Lung (tissue), 12 donors: ENCODE results near the gene TAF10. TPM values are rescaled to one million over a fixed set of nuclear protein-coding genes. Genes with fewer than 3 reads are reported as not detected.

Experiments
- ATAC-seq: fragments of 200-7000 bp; cut with Tn5 transposase; one replicate; pipeline ENCODE4 v1.9.1; 2020; ENCODE audit warnings: moderate number of reproducible peaks; ENCODE audit not compliant: insufficient read depth, low FRiP score
- DNase-seq, 3 donors: peaks; one replicate each; pipeline ENCODE4 v3.0.0-alpha.2; 2013 to 2017
- H3K27ac ChIP-seq, 2 donors: one replicate each; pipeline ENCODE4 v1.5.1; 2013; ENCODE audit warnings: mild to moderate bottlenecking in 2 of 2, moderate library complexity in 2 of 2, control low read depth in 1 of 2, inconsistent platforms in 1 of 2, low read depth in 1 of 2, low read length in 1 of 2
- H3K27me3 ChIP-seq, 3 donors: one replicate each; pipeline ENCODE4 v1.5.1; 2013; ENCODE audit warnings: low read length in 2 of 3; ENCODE audit not compliant: control insufficient read depth in 3 of 3, insufficient read depth in 3 of 3
- H3K36me3 ChIP-seq, 4 donors: one replicate each; pipeline ENCODE4 v1.5.1; 2013; ENCODE audit warnings: low read length in 4 of 4, mild to moderate bottlenecking in 1 of 4, moderate library complexity in 1 of 4; ENCODE audit not compliant: control insufficient read depth in 4 of 4, insufficient read depth in 4 of 4
- H3K4me1 ChIP-seq, 5 donors: one replicate each; pipeline ENCODE4 v1.5.1; 2013; ENCODE audit warnings: low read length in 5 of 5, mild to moderate bottlenecking in 2 of 5, moderate library complexity in 1 of 5; ENCODE audit not compliant: control insufficient read depth in 5 of 5, insufficient read depth in 5 of 5
- H3K4me3 ChIP-seq: one replicate; pipeline ENCODE4 v1.5.1; 2013; ENCODE audit warnings: mild to moderate bottlenecking, control low read depth, moderate library complexity
- H3K9ac ChIP-seq, 2 donors: one replicate each; pipeline ENCODE4 v1.5.1; 2013; ENCODE audit warnings: low read length in 2 of 2, control low read depth in 1 of 2; ENCODE audit not compliant: insufficient read depth in 1 of 2
- H3K9me3 ChIP-seq, 4 donors: one replicate each; pipeline ENCODE4 v1.5.1; 2013; ENCODE audit warnings: low read length in 3 of 4, mild to moderate bottlenecking in 1 of 4, moderate library complexity in 1 of 4; ENCODE audit not compliant: control insufficient read depth in 4 of 4, insufficient read depth in 3 of 4
- CTCF ChIP-seq: IDR thresholded peaks from 2 replicates; pipeline ENCODE4 v1.5.1; 2012; ENCODE audit warnings: mild to moderate bottlenecking; ENCODE audit errors: control extremely low read depth, extremely low read depth
- WGBS, 2 donors: extraction: QIAGEN DNeasy Blood & Tissue Kit; methylation state at CpG; one replicate each; pipeline ENCODE4 v1.1.7; 2013; 5-methylcytosine and 5-hydroxymethylcytosine counted together
- polyA plus RNA-seq, 2 donors: library from polyadenylated mRNA; stranded (reverse); fragments of 200-250 nt; gene quantifications; one replicate each; pipeline ENCODE4 v1.2.1, GENCODE V29; 2013
- total RNA-seq, 2 donors: library from RNA; depleted of rRNA in 1 of 2; stranded (reverse); fragments of >200 nt in 1 of 2; gene quantifications; one replicate each; pipeline ENCODE4 v1.2.1, GENCODE V29; 2014 to 2021
- donor health status: control.
- donor health status: control.
- donor health status: Bipolar disorder and iron deficiency.
- donor health status: healthy.
- donor health status: DM: yes; HTN: yes; CAD: no.

TAF10 gene
- total and polyA plus RNA-seq, 4 donors, result 23.9 to 149 (median 117) TPM

- no peak overlapping the region for H3K27ac ChIP-seq
- no peak for TF ChIP-seq CTCF
- ATAC-seq, result no peak
- H3K4me1 ChIP-seq, result peaks cover 4 to 11% (median 7%) of the 10 kb centered on the region in 5 donors
- 93 to 98% methylated on average over 5 of the region's 5 CpGs for whole genome bisulfite sequencing, 2 donors
- no peaks in the 10 kb centered on the region for H3K9me3 ChIP-seq
- peaks cover 0 to 9% (median 0%) of the 10 kb centered on the region in 4 donors for H3K36me3 ChIP-seq
- no peak overlapping the region for H3K4me3 ChIP-seq
- H3K27me3 ChIP-seq, result no peaks in the 10 kb centered on the region
- no peak for DNase-seq
- H3K9ac ChIP-seq, result no peak overlapping the region
Observed at GRCh38 chr11:6565988-6566703, 45.9 kb downstream of the TAF10 start.

GRCh38 chr11:6565325-6565724 is 46.7 kb downstream of the TAF10 start:
- H3K4me1 ChIP-seq, result peaks cover 4 to 11% (median 7%) of the 10 kb centered on the region in 5 donors
- H3K9ac ChIP-seq, result no peak overlapping the region
- H3K27ac ChIP-seq, result no peak overlapping the region
- H3K9me3 ChIP-seq, result no peaks in the 10 kb centered on the region
- no peaks in the 10 kb centered on the region for H3K27me3 ChIP-seq
- H3K36me3 ChIP-seq, result peaks cover 0 to 9% (median 0%) of the 10 kb centered on the region in 4 donors
- DNase-seq, result no peak
- H3K4me3 ChIP-seq, result no peak overlapping the region
- ATAC-seq, result no peak
- 67 to 95% methylated on average over 2 of the region's 2 CpGs for whole genome bisulfite sequencing, 2 donors
- no peak for TF ChIP-seq CTCF

- H3K9ac ChIP-seq, result no peak overlapping the region
- ATAC-seq (no peak), DNase-seq (no peak)
- WGBS, 2 donors, result 92 to 93% methylated on average over 10 of the region's 10 CpGs
- peaks cover 0 to 9% (median 0%) of the 10 kb centered on the region in 4 donors for H3K36me3 ChIP-seq
- TF ChIP-seq CTCF, result no peak
- no peak overlapping the region for H3K27ac ChIP-seq
- H3K4me3 ChIP-seq, result no peak overlapping the region
- no peaks in the 10 kb centered on the region for H3K27me3 ChIP-seq
- peaks cover 3 to 7% (median 5%) of the 10 kb centered on the region in 5 donors for H3K4me1 ChIP-seq
- no peaks in the 10 kb centered on the region for H3K9me3 ChIP-seq
Observed at GRCh38 chr11:6563667-6564066, 48.3 kb downstream of the TAF10 start.
